Measurements from ENCODE around the gene PARVB. TPM values are rescaled to one million over a fixed set of nuclear protein-coding genes. Genes with fewer than 3 reads are reported as not detected.

The PARVB gene
- total and polyA plus RNA-seq, 2 of the 8 experiments (the other 6 are each of a cell fraction or from before 2014, with no cell fraction given): 14.5 to 18.6 TPM

DNA sequence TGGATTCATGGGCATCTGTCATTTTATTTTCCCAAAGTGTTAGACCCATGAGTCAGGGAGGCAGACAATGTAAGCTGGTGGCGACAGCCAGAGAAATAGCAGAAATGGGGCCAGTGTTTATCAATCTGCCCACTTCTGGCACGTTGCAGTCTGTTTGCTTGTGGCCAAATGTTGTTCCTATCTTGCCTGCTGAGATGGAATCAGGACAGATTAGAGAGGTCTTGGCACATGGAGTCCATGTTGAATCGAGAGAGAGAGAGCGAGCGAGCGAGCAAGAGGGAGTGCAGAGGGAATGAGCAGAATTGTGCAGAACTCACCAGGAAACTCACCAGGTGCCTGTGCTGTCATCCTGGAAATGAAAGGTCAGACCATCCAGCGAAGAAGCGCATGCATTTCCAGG lies 134.7 kb downstream of the PARVB start (continued):
- TF ChIP-seq, protein P1, sequence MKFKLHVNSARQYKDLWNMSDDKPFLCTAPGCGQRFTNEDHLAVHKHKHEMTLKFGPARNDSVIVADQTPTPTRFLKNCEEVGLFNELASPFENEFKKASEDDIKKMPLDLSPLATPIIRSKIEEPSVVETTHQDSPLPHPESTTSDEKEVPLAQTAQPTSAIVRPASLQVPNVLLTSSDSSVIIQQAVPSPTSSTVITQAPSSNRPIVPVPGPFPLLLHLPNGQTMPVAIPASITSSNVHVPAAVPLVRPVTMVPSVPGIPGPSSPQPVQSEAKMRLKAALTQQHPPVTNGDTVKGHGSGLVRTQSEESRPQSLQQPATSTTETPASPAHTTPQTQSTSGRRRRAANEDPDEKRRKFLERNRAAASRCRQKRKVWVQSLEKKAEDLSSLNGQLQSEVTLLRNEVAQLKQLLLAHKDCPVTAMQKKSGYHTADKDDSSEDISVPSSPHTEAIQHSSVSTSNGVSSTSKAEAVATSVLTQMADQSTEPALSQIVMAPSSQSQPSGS (IDR thresholded peaks at IDR 0.05; ENCODE audit: low read length): no peak
- TF ChIP-seq CREB1 (IDR thresholded peaks at IDR 0.05) (no peak), JUND (IDR thresholded peaks at IDR 0.05; ENCODE audit: low read length) (no peak), HDAC6 (IDR thresholded peaks at IDR 0.05; ENCODE audit: low read depth, low read length) (no peak), RBBP5 (IDR thresholded peaks at IDR 0.05; ENCODE audit: borderline replicate concordance, low read depth, low read length) (no peak), TCF12 (IDR thresholded peaks at IDR 0.05; ENCODE audit: low read depth, low read length) (no peak), SIX5 (IDR thresholded peaks at IDR 0.05; ENCODE audit: low read depth, low read length) (no peak)
